Loucy (cell line): ENCODE measurements around the gene TIMM13.

Experiments
- H2AFZ ChIP-seq: fragments of 200-600 bp; sonication (generic); 2 replicates; pipeline ENCODE4 v1.6.0; 2016; ENCODE audit warnings: antibody characterized with exemption, mild to moderate bottlenecking, low read length, moderate library complexity
- H3F3A ChIP-seq: fragments of 200-600 bp; 2 replicates; pipeline ENCODE4 v1.6.0; 2016; ENCODE audit warnings: antibody characterized with exemption, low read depth, mild to moderate bottlenecking
- H3K27me3 ChIP-seq: fragments of 200-600 bp; sonication (generic); 2 replicates; pipeline ENCODE4 v1.6.1; 2014; ENCODE audit warnings: low read length, mild to moderate bottlenecking; ENCODE audit not compliant: insufficient read depth, poor library complexity, severe bottlenecking
- H3K36me3 ChIP-seq: fragments of 200-600 bp; sonication (generic); 2 replicates; pipeline ENCODE4 v1.6.1; 2016; ENCODE audit warnings: low read length; ENCODE audit not compliant: insufficient read depth
- H3K4me1 ChIP-seq: fragments of 200-600 bp; sonication (generic); 2 replicates; pipeline ENCODE4 v1.5.1; 2014; ENCODE audit warnings: low read length, mild to moderate bottlenecking; ENCODE audit not compliant: insufficient read depth, poor library complexity, severe bottlenecking
- H3K4me2 ChIP-seq: fragments of 200-600 bp; sonication (generic); 2 replicates; pipeline ENCODE4 v1.6.0; 2014; ENCODE audit warnings: antibody characterized with exemption, low read length, low read depth, mild to moderate bottlenecking; ENCODE audit not compliant: poor library complexity, severe bottlenecking
- H3K4me3 ChIP-seq: fragments of 200-600 bp; sonication (generic); 2 replicates; pipeline ENCODE4 v1.5.1; 2014; ENCODE audit warnings: low read length, mild to moderate bottlenecking, mixed read lengths; ENCODE audit not compliant: poor library complexity, severe bottlenecking
- H3K79me2 ChIP-seq: fragments of 200-600 bp; sonication (generic); 2 replicates; pipeline ENCODE4 v1.6.1; 2014; ENCODE audit warnings: low read length; ENCODE audit not compliant: insufficient read depth
- H3K9ac ChIP-seq: fragments of 200-600 bp; sonication (generic); 2 replicates; pipeline ENCODE4 v1.6.0; 2014; ENCODE audit warnings: mild to moderate bottlenecking, low read depth, low read length, moderate library complexity; ENCODE audit not compliant: poor library complexity, severe bottlenecking
- H3K9me2 ChIP-seq: fragments of 200-600 bp; sonication (generic); replicated peaks from 2 replicates; pipeline ENCODE4 v1.6.1; 2016; ENCODE audit warnings: low read depth, low read length, mixed read lengths
- H3K9me3 ChIP-seq: fragments of 200-600 bp; sonication (generic); 2 replicates; pipeline ENCODE4 v1.6.1; 2014; ENCODE audit warnings: mild to moderate bottlenecking, antibody characterized with exemption, low read length, low read depth; ENCODE audit not compliant: insufficient read depth
- H4K20me1 ChIP-seq: fragments of 200-600 bp; sonication (generic); 2 replicates; pipeline ENCODE4 v1.6.0; 2014; ENCODE audit warnings: antibody characterized with exemption, low read length, mild to moderate bottlenecking; ENCODE audit not compliant: insufficient read depth, poor library complexity, severe bottlenecking
- CTCF ChIP-seq: fragments of 200-600 bp; sonication (generic); conservative IDR thresholded peaks from 2 replicates; pipeline ENCODE4 v1.5.1; 2014; ENCODE audit warnings: mild to moderate bottlenecking, antibody characterized with exemption, low read length
- EZH2phosphoT487 ChIP-seq: fragments of 200-600 bp; IDR thresholded peaks from 2 replicates; pipeline ENCODE4 v1.6.1; 2018; ENCODE audit warnings: antibody characterized with exemption, mild to moderate bottlenecking, moderate library complexity, borderline replicate concordance

Gene TIMM13

DNA sequence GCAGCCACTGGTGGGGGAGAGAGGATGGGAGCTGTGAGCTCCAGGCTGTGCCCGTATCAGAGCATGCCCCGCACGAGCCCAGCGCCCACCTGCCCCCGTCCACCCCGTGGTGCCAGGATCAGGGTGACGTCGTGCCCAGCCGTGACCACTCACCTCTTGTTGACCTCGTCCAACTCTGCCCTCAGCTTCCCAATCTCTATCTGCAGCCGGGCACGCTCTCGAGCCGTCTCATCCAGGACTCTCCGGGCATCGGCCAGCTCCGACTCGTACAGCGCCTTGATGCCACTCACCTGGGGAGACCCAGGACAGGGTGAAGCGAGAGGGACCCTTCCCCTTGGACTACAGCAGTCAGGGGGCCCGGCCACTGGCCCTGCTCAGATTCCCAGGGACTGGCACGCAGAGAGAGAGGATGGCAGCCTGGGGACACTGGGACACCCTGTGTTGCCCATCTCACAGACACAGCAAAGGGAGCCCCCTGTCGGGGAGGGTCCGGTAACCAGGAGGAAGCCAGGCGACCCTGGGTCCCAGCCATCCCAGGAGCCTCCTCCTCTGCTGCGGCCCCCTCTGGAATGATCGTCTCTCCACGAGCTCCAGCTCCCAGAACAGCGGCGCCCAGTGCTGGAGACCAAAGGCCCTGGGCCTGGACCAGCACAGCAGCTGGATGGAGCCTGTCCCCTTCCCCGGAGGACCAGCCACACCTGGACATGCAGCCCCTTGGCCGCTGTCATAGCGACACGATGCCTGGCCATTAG lies 17.0 kb upstream of the TIMM13 start:
- Histone ChIP-seq H2AFZ (no peak overlapping the region), H3K4me3 (no peak overlapping the region), H3K36me3 (peaks cover 35% of the 10 kb centered on the region; the same call in 1 of the 2 replicates), H3K9me3 (no peaks in the 10 kb centered on the region), H3K9ac (no peak overlapping the region), H3K4me2 (no peak overlapping the region), H3K9me2 (no peaks in the 10 kb centered on the region), H3K27me3 (no peaks in the 10 kb centered on the region), H4K20me1 (peaks cover 23% of the 10 kb centered on the region), H3K4me1 (peaks cover 5% of the 10 kb centered on the region), H3K79me2 (peaks cover 53% of the 10 kb centered on the region), H3F3A (no peaks in the 10 kb centered on the region)
- no peak for TF ChIP-seq CTCF
- TF ChIP-seq EZH2phosphoT487, result no peak

GRCh38 chr19:2443785-2444182 lies 16.4 kb upstream of the TIMM13 start:
- H3K4me2 ChIP-seq, result no peak overlapping the region
- H4K20me1 ChIP-seq, result peaks cover 23% of the 10 kb centered on the region
- H3K27me3 ChIP-seq, result no peaks in the 10 kb centered on the region
- TF ChIP-seq EZH2phosphoT487 (no peak), CTCF (no peak)
- no peak overlapping the region for H2AFZ ChIP-seq
- H3K4me1 ChIP-seq, result peaks cover 5% of the 10 kb centered on the region
- H3K36me3 ChIP-seq, result peaks cover 35% of the 10 kb centered on the region; the same call in 1 of the 2 replicates
- H3K4me3 ChIP-seq, result no peak overlapping the region
- no peaks in the 10 kb centered on the region for H3K9me3 ChIP-seq
- H3F3A ChIP-seq, result no peaks in the 10 kb centered on the region
- H3K79me2 ChIP-seq, result peaks cover 47% of the 10 kb centered on the region
- no peak overlapping the region for H3K9ac ChIP-seq
- no peaks in the 10 kb centered on the region for H3K9me2 ChIP-seq

- Histone ChIP-seq H3K9ac (no peak overlapping the region), H3K9me3 (no peaks in the 10 kb centered on the region), H3K4me3 (no peak overlapping the region), H3F3A (no peaks in the 10 kb centered on the region), H3K9me2 (no peaks in the 10 kb centered on the region), H3K27me3 (no peaks in the 10 kb centered on the region), H3K4me1 (peaks cover 5% of the 10 kb centered on the region), H3K79me2 (peaks cover 42% of the 10 kb centered on the region), H3K4me2 (no peak overlapping the region), H2AFZ (no peak overlapping the region), H3K36me3 (peaks cover 35% of the 10 kb centered on the region; the same call in 1 of the 2 replicates), H4K20me1 (peaks cover 20% of the 10 kb centered on the region)
- TF ChIP-seq CTCF (no peak), EZH2phosphoT487 (no peak)
Observed at GRCh38 chr19:2443116-2443784, 15.9 kb upstream of the TIMM13 start.
